ENCODE data around the gene RALY.

- TF ChIP-seq CTCF (IDR thresholded peaks at IDR 0.05; ENCODE audit: poor library complexity): no peak
- no peak for TF ChIP-seq EZH2 (IDR thresholded peaks at IDR 0.05; ENCODE audit: borderline replicate concordance)
- no peak for TF ChIP-seq EZH2phosphoT487 (IDR thresholded peaks at IDR 0.05; ENCODE audit: low read depth, severe bottlenecking, unreplicated experiment)
Measured at GRCh38 chr20:34001378-34001777, 7.7 kb downstream of the RALY start.

Measured in hepatocyte (in vitro differentiated cells).